ENCODE measurements around the gene CYGB. TPM values are rescaled to one million over a fixed set of nuclear protein-coding genes. Genes with fewer than 3 reads are reported as not detected.

Gene CYGB
- total and polyA plus RNA-seq, 2 of the 13 experiments (the other 11 are each of a cell fraction or from before 2014, with no cell fraction given): 18.9 to 27.1 TPM

- TF ChIP-seq ZNF710 (CRISPR knock-in tag; IDR thresholded peaks at IDR 0.05; ENCODE audit: borderline replicate concordance) (peak; percentile 38; the same call in 1 of the 2 replicates), ZNF543 (CRISPR knock-in tag; IDR thresholded peaks at IDR 0.05) (no peak), CEBPB (IDR thresholded peaks at IDR 0.05; ENCODE audit: borderline replicate concordance, low read depth, low read length) (no peak), SKI (IDR thresholded peaks at IDR 0.05; ENCODE audit: partially characterized antibody) (no peak), ZBTB26 (CRISPR knock-in tag; IDR thresholded peaks at IDR 0.05; ENCODE audit: borderline replicate concordance) (peak; percentile 51; the same call in 1 of the 2 replicates), ZNF33B (CRISPR knock-in tag; IDR thresholded peaks at IDR 0.05) (0 out of 2 replicates have a peak, but pooled peaks have one; percentile 47), SP5 (CRISPR knock-in tag; IDR thresholded peaks at IDR 0.05; ENCODE audit: borderline replicate concordance, low read depth) (0 out of 2 replicates have a peak, but pooled peaks have one; percentile 12), JUNB (CRISPR knock-in tag; IDR thresholded peaks at IDR 0.05; ENCODE audit: borderline replicate concordance) (no peak), SP1 (IDR thresholded peaks at IDR 0.05) (no peak), SP1 (CRISPR knock-in tag; IDR thresholded peaks at IDR 0.05) (peak; percentile 57), MXD1 (CRISPR knock-in tag; IDR thresholded peaks at IDR 0.05) (no peak), CHCHD3 (CRISPR knock-in tag; IDR thresholded peaks at IDR 0.05) (no peak), PATZ1 (CRISPR knock-in tag; IDR thresholded peaks at IDR 0.05) (peak; percentile 54), ZNF891 (CRISPR knock-in tag; IDR thresholded peaks at IDR 0.05) (peak; percentile 81; the same call in 1 of the 2 replicates), RNF2 (conservative IDR thresholded peaks at IDR 0.05; ENCODE audit: low read depth) (peak; percentile 58; the same call in 1 of the 2 replicates), ZNF225 (CRISPR knock-in tag; IDR thresholded peaks at IDR 0.05) (peak; percentile 70; the same call in 1 of the 2 replicates), TBP (CRISPR knock-in tag; IDR thresholded peaks at IDR 0.05) (no peak), ZNF510 (CRISPR knock-in tag; IDR thresholded peaks at IDR 0.05; ENCODE audit: low read depth) (no peak), ATF7 (IDR thresholded peaks at IDR 0.05) (no peak), ATF7 (CRISPR knock-in tag; IDR thresholded peaks at IDR 0.05) (no peak), ATF1 (CRISPR knock-in tag; IDR thresholded peaks at IDR 0.05) (no peak), ZNF546 (CRISPR knock-in tag; conservative IDR thresholded peaks at IDR 0.05) (no peak), FOSL2 (CRISPR knock-in tag; IDR thresholded peaks at IDR 0.05) (peak; percentile 86), ZMYM2 (CRISPR knock-in tag; IDR thresholded peaks at IDR 0.05) (no peak)
Measured at GRCh38 chr17:76527430-76528111, 9.9 kb downstream of the CYGB start (continued).
